ENCODE results near the gene GREB1.

- TF ChIP-seq ZNF274 (IDR thresholded peaks at IDR 0.05; ENCODE audit: low read length) (no peak), ZNF274 (tag by site-specific recombination; IDR thresholded peaks at IDR 0.05; ENCODE audit: borderline replicate concordance) (no peak), CTCF (tag by site-specific recombination; IDR thresholded peaks at IDR 0.05) (no peak), ZNF654 (tag by site-specific recombination; IDR thresholded peaks at IDR 0.05; ENCODE audit: low read depth) (no peak), ZBTB10 (tag by site-specific recombination; IDR thresholded peaks at IDR 0.05) (no peak), ZNF473 (tag by site-specific recombination; IDR thresholded peaks at IDR 0.05) (no peak), ZNF140 (tag by site-specific recombination; IDR thresholded peaks at IDR 0.05) (no peak), ZNF404 (tag by site-specific recombination; IDR thresholded peaks at IDR 0.05) (no peak), ZNF791 (tag by site-specific recombination; IDR thresholded peaks at IDR 0.05) (no peak), ZBTB21 (tag by site-specific recombination; IDR thresholded peaks at IDR 0.05) (no peak)
- TF ChIP-seq, protein P1, sequence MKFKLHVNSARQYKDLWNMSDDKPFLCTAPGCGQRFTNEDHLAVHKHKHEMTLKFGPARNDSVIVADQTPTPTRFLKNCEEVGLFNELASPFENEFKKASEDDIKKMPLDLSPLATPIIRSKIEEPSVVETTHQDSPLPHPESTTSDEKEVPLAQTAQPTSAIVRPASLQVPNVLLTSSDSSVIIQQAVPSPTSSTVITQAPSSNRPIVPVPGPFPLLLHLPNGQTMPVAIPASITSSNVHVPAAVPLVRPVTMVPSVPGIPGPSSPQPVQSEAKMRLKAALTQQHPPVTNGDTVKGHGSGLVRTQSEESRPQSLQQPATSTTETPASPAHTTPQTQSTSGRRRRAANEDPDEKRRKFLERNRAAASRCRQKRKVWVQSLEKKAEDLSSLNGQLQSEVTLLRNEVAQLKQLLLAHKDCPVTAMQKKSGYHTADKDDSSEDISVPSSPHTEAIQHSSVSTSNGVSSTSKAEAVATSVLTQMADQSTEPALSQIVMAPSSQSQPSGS (tag by site-specific recombination; IDR thresholded peaks at IDR 0.05; ENCODE audit: low read depth): no peak
- TF ChIP-seq, protein P2, sequence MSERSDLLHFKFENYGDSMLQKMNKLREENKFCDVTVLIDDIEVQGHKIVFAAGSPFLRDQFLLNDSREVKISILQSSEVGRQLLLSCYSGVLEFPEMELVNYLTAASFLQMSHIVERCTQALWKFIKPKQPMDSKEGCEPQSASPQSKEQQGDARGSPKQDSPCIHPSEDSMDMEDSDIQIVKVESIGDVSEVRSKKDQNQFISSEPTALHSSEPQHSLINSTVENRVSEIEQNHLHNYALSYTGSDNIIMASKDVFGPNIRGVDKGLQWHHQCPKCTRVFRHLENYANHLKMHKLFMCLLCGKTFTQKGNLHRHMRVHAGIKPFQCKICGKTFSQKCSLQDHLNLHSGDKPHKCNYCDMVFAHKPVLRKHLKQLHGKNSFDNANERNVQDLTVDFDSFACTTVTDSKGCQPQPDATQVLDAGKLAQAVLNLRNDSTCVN (tag by site-specific recombination; optimal IDR thresholded peaks at IDR 0.05): no peak
- TF ChIP-seq, protein P3, sequence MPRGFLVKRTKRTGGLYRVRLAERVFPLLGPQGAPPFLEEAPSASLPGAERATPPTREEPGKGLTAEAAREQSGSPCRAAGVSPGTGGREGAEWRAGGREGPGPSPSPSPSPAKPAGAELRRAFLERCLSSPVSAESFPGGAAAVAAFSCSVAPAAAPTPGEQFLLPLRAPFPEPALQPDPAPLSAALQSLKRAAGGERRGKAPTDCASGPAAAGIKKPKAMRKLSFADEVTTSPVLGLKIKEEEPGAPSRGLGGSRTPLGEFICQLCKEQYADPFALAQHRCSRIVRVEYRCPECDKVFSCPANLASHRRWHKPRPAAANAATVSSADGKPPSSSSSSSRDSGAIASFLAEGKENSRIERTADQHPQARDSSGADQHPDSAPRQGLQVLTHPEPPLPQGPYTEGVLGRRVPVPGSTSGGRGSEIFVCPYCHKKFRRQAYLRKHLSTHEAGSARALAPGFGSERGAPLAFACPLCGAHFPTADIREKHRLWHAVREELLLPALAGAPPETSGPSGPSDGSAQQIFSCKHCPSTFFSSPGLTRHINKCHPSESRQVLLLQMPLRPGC (tag by site-specific recombination; IDR thresholded peaks at IDR 0.05): no peak
Observed at GRCh38 chr2:11617984-11618707, 84.3 kb downstream of the GREB1 start.
